ENCODE measurements around the gene SORCS1.
"Not testable (repeated sequence)": the region's sequence is repeated elsewhere in the genome, so short reads cannot be mapped to it uniquely, and the experiment has no call there.

The SORCS1 gene

DNA sequence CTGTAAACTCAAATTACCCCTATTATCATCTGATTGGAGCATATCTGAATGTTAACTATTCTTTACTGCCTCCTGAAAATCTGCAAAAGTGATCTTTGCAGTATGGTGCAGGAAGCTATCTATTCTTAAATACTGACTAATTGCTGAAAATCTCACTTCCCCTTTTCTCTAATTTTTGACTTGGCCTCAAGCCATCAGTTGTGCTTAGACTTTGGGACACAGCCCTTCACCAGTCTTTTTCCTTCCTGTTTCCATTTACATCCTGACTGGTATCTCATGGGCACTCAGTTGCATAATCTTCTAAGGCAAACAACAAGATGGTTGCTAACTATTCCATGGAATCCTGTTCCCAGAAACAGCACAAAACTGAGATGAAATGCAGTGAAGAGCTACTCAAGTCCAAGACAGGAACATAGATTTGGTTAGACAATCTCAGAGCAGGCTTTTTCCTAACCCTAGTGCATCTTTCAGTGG lies 228.5 kb downstream of the SORCS1 start:
- Mint-ChIP-seq H3K4me1 (no peaks in the 10 kb centered on the region), H3K27me3 (no peaks in the 10 kb centered on the region), H3K9me3 (peaks cover 9% of the 10 kb centered on the region), H3K27ac (ENCODE audit: low read depth) (no peak overlapping the region), H3K36me3 (ENCODE audit: insufficient read depth) (no peaks in the 10 kb centered on the region), H3K4me3 (no peak overlapping the region)
- DNase-seq (ENCODE audit: low spot score in 2 of 2) (no peak), ATAC-seq (replicated peaks; ENCODE audit: extremely low read depth, poor library complexity, severe bottlenecking) (no peak)

DNA sequence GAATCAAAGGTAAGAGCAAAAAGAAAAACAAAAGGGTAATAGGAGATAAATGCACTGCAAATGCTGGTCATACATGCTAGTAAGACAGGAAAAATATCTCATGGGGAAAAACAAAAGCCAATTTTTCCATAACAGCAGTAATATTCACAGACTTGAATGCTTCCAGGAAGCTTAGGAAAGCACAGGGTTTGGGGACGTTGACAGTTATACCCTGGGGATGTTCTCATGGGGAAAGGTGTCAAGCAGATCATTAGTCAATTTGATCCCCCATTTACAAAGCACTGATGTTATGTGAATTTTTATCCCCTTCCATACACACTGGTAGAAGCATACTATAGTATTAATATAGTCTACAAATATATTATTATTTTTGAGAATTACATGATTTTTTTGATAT lies 232.7 kb downstream of the SORCS1 start:
- H3K4me1 Mint-ChIP-seq: no peaks in the 10 kb centered on the region
- H3K9me3 Mint-ChIP-seq: peaks cover 4% of the 10 kb centered on the region
- no peak for DNase-seq (ENCODE audit: low spot score in 2 of 2)
- no peaks in the 10 kb centered on the region for H3K27me3 Mint-ChIP-seq
- no peak for ATAC-seq (replicated peaks; ENCODE audit: extremely low read depth, poor library complexity, severe bottlenecking)
- no peak overlapping the region for H3K27ac Mint-ChIP-seq (ENCODE audit: low read depth)
- H3K36me3 Mint-ChIP-seq (ENCODE audit: insufficient read depth): no peaks in the 10 kb centered on the region
- no peak overlapping the region for H3K4me3 Mint-ChIP-seq

DNA sequence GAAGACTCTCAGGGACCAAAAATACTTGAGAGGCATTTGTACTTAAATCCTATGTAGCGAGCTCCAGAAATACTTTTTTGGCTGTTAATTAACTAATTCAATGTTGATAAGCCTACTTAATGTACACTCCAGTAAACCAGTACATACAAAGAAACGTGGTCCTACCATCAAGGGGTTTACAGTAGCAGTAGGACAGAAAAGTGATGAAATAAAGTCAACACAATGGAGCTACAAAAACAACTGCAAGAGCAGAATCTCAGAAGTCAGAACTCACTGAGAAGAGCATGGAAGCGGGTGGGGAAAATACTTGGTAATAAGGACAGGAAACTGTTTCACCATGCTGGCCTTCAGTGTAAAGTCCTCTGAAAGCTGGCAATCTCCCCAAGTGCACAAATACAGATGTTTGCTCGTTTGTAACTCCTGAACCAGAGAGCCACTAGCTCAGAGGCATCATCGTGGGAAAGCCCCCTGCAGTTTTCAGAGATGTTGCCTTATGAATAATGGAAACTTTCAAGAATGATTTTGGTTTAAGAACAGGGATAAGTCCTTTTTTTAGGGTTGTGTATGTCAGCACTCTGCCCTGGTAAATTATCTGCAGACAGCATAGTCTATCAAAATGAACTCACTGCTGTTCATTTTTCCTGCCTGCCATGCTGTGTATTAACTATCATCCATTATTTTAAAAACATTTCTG lies 233.2 kb downstream of the SORCS1 start:
- Mint-ChIP-seq H3K36me3 (ENCODE audit: insufficient read depth) (no peaks in the 10 kb centered on the region), H3K9me3 (peaks cover 4% of the 10 kb centered on the region), H3K27me3 (no peaks in the 10 kb centered on the region), H3K4me3 (no peak overlapping the region), H3K27ac (ENCODE audit: low read depth) (no peak overlapping the region), H3K4me1 (no peaks in the 10 kb centered on the region)
- ATAC-seq (replicated peaks; ENCODE audit: extremely low read depth, poor library complexity, severe bottlenecking): no peak
- no peak for DNase-seq (ENCODE audit: low spot score in 2 of 2)

DNA sequence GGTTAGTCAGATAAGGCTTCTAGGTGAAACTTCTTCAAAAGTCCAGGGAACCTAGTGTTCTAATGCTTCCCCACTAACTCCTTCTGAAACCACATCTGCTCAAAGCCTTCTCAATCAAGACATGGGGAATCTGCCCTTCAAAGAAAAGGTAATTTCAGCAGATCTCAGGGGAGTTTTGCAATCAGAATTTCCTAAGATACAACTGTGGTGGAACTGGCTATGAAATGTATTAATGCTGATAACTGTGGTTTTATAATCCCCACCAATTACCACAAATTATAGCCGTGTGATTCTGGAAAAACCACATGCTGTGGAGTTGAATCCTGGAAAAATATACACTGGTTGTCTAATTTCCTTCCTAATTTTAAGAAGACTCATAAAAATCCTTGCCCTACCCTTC lies 233.8 kb downstream of the SORCS1 start:
- Mint-ChIP-seq H3K27ac (ENCODE audit: low read depth) (no peak overlapping the region), H3K4me1 (no peaks in the 10 kb centered on the region), H3K36me3 (ENCODE audit: insufficient read depth) (no peaks in the 10 kb centered on the region), H3K4me3 (no peak overlapping the region), H3K27me3 (no peaks in the 10 kb centered on the region), H3K9me3 (peaks cover 4% of the 10 kb centered on the region)
- ATAC-seq (replicated peaks; ENCODE audit: extremely low read depth, poor library complexity, severe bottlenecking) (no peak), DNase-seq (ENCODE audit: low spot score in 2 of 2) (no peak)

DNA sequence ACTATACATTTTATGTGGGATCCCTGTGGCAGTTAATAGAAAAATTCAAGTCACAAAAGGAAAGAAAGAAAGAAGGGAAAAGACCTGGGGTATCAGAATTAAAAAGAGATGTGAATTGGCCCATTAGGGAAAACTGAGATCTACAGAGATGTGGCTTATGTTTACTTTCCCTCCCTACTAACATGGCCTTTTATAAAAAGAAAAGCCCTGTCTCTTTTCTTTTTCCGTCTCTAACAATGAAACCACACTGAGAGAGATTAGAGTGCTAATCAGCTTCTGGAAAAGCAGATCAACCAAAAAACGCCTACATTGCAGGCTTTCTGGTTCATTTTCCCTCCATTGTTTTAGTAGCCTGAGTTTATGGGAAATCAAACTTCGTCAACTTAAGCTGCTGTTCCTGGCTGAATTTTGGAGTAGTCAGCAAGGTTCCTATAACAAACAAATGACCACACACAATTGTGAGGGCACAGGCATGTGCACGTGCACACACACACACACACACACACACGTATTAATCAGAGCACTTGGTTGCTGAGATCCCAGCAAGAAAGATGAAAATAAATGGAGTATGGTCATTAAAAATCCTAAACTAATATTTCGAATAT lies 235.1 kb downstream of the SORCS1 start:
- no peak for DNase-seq (ENCODE audit: low spot score in 2 of 2)
- Mint-ChIP-seq H3K27me3 (no peaks in the 10 kb centered on the region), H3K4me3 (no peak overlapping the region), H3K4me1 (no peaks in the 10 kb centered on the region), H3K9me3 (peaks cover 4% of the 10 kb centered on the region), H3K36me3 (ENCODE audit: insufficient read depth) (no peaks in the 10 kb centered on the region), H3K27ac (ENCODE audit: low read depth) (no peak overlapping the region)
- ATAC-seq (replicated peaks; ENCODE audit: extremely low read depth, poor library complexity, severe bottlenecking): no peak

DNA sequence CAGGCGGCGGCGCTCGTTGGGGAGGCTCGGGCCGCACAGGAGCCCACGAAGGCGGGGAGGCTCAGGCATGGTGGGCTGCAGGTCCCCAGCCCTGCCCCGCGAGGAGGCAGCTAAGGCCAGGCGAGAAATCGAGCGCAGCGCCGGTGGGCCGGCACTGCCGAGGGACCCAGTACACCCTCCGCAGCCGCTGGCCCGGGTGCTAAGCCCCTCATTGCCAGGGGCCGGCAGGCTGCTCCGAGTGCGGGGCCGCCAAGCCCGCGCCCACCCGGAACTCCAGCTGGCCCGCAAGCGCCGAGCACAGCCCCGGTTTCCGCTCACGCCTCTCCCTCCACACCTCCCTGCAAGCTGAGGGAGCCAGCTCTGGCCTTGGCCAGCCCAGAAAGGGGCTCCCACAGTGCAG lies 236.4 kb downstream of the SORCS1 start:
- not testable (repeated sequence) for ATAC-seq (replicated peaks; ENCODE audit: extremely low read depth, poor library complexity, severe bottlenecking); H3K27me3 Mint-ChIP-seq; H3K4me1 Mint-ChIP-seq; H3K27ac Mint-ChIP-seq (ENCODE audit: low read depth); H3K4me3 Mint-ChIP-seq; H3K36me3 Mint-ChIP-seq (ENCODE audit: insufficient read depth); H3K9me3 Mint-ChIP-seq; DNase-seq (ENCODE audit: low spot score in 2 of 2)

DNA sequence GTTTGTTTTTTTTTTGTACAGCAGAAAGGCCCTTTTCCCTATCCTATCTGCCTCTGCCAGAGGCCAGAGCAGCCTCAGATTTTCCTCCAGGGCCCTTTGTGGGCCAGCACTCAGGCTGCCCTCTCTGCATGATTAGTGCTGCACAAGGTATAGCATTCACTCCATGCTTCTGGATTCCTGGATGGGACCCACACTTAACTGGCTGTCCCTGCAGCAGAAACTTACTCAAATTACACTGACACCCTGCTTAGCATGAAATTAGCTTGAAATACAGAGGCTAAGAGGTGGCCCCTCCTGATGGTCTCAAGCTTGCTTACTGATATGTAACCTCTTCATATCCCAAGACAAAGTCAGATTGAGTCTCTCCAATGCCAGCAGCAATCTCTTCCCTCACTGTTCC lies 239.3 kb downstream of the SORCS1 start:
- no peaks in the 10 kb centered on the region for H3K36me3 Mint-ChIP-seq (ENCODE audit: insufficient read depth)
- H3K27ac Mint-ChIP-seq (ENCODE audit: low read depth): no peak overlapping the region
- no peaks in the 10 kb centered on the region for H3K4me1 Mint-ChIP-seq
- no peak overlapping the region for H3K4me3 Mint-ChIP-seq
- H3K9me3 Mint-ChIP-seq: peaks cover 19% of the 10 kb centered on the region
- ATAC-seq (replicated peaks; ENCODE audit: extremely low read depth, poor library complexity, severe bottlenecking): no peak
- no peak for DNase-seq (ENCODE audit: low spot score in 2 of 2)
- H3K27me3 Mint-ChIP-seq: no peaks in the 10 kb centered on the region

DNA sequence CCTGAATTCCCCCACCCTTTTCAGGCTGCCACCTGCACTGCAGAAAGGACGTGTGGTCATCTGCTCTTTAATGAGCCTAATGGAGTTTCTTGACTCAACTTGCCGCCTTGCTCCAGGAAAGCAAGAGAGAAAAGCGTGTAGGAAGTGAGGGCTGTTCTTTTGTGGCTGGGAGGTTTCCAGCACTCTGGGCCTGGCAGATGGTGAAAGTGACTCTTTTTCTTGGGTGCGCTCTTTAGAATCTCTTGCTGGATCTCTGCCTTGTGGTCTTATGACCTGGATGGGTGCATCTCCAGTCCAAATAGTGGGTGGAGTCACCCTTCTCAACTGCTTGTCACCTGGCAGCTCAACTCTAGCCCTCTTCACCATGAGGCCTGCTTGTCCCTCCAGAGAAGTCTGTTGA lies 244.0 kb downstream of the SORCS1 start:
- peaks cover 21% of the 10 kb centered on the region for H3K9me3 Mint-ChIP-seq
- H3K27me3 Mint-ChIP-seq: no peaks in the 10 kb centered on the region
- H3K36me3 Mint-ChIP-seq (ENCODE audit: insufficient read depth): no peaks in the 10 kb centered on the region
- no peaks in the 10 kb centered on the region for H3K4me1 Mint-ChIP-seq
- H3K4me3 Mint-ChIP-seq: no peak overlapping the region
- DNase-seq (ENCODE audit: low spot score in 2 of 2): no peak
- H3K27ac Mint-ChIP-seq (ENCODE audit: low read depth): no peak overlapping the region
- ATAC-seq (replicated peaks; ENCODE audit: extremely low read depth, poor library complexity, severe bottlenecking): no peak

DNA sequence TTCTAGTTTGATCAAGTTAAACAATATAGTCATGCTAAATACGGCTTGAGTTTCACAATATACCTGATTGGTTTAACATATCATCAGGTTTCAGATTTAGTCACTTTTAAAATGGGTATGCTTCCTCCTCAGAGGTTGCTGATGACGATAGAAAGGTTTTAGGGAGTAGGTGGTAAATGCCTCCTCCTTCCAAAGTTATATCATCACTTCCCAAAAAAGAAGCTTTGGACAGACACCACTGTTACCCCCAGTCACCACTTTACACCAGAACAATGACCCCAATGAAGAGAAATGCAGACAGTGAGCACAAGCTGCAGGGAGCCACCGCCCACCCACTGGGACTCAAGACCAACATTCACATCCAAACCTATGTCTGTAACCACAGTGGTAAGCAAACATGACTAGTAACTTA lies 244.6 kb downstream of the SORCS1 start:
- no peaks in the 10 kb centered on the region for H3K27me3 Mint-ChIP-seq
- H3K27ac Mint-ChIP-seq (ENCODE audit: low read depth): no peak overlapping the region
- no peak overlapping the region for H3K4me3 Mint-ChIP-seq
- peaks cover 27% of the 10 kb centered on the region for H3K9me3 Mint-ChIP-seq
- no peak for ATAC-seq (replicated peaks; ENCODE audit: extremely low read depth, poor library complexity, severe bottlenecking)
- H3K36me3 Mint-ChIP-seq (ENCODE audit: insufficient read depth): no peaks in the 10 kb centered on the region
- no peaks in the 10 kb centered on the region for H3K4me1 Mint-ChIP-seq
- DNase-seq (ENCODE audit: low spot score in 2 of 2): no peak

DNA sequence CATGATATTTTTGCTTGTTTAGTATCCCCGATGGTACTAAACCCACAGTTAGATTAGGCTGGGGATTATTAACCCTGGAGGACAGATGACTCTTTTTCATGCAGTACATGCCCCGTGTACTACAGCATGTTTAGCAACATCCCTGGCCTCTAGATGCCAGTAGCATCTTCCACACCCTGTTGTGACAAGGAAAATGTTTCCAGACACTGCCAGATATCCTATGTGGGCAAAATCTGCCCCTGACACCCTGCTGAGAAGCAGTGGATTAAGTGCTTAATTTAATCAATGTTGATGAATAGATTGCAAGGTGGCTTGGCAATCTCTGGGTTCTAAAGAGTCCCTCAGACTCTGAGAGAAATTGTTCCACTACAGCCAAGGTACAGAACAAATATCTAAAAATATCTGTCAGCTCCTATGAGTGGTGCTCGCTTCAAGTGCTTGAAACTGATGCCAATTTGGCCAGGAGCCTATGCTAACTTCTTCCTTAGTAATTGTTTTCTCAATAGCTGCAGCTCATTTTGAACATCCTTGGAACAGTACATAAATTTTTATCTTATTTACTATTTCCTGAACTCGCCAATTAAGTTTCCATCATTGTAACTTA lies 247.0 kb downstream of the SORCS1 start:
- H3K27me3 Mint-ChIP-seq: no peaks in the 10 kb centered on the region
- H3K27ac Mint-ChIP-seq (ENCODE audit: low read depth): no peak overlapping the region
- no peak overlapping the region for H3K4me3 Mint-ChIP-seq
- no peaks in the 10 kb centered on the region for H3K36me3 Mint-ChIP-seq (ENCODE audit: insufficient read depth)
- no peaks in the 10 kb centered on the region for H3K4me1 Mint-ChIP-seq
- no peak for ATAC-seq (replicated peaks; ENCODE audit: extremely low read depth, poor library complexity, severe bottlenecking)
- H3K9me3 Mint-ChIP-seq: peaks cover 30% of the 10 kb centered on the region
- DNase-seq (ENCODE audit: low spot score in 2 of 2): no peak

DNA sequence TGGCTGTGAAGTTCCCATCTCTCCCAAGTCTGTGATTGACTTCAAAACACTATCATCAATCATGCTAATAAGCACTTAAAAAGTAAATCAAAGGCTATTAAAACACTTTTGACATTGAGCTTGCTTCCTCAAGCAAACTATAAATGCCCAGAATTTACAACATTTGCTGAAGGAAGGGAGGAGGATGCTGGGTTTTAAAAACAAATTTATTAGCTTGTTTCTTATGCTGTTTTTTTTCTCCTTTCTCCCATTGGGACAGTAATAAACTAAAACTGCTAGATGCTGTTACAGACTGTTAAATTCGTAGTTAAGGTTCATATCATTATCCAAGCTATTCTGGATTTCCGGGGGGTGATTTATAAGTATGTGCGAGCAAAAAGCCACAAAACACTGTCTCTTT lies 250.5 kb downstream of the SORCS1 start:
- Mint-ChIP-seq H3K27ac (ENCODE audit: low read depth) (no peak overlapping the region), H3K36me3 (ENCODE audit: insufficient read depth) (no peaks in the 10 kb centered on the region), H3K27me3 (no peaks in the 10 kb centered on the region), H3K4me1 (no peaks in the 10 kb centered on the region), H3K9me3 (peaks cover 24% of the 10 kb centered on the region), H3K4me3 (no peak overlapping the region)
- DNase-seq (ENCODE audit: low spot score in 2 of 2) (no peak), ATAC-seq (replicated peaks; ENCODE audit: extremely low read depth, poor library complexity, severe bottlenecking) (no peak)

DNA sequence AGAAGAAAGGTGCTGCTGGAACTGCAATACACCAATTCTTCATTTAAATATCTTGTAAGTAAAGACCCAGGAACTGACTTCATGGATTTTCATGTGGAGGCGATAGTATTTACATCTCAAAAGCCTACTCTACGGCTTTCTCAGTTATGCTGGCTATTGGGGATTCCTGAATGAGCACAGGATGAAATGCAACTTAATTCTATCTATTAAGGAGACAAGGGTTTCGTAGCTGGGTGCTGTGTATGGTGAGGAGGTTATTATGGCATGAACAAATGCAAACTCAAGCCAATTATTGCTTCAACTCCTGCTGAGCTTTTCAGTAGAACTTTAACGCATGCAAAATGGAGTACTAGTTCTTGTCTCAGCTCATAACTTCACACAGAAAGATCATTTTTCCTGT lies 251.2 kb downstream of the SORCS1 start:
- no peaks in the 10 kb centered on the region for H3K27me3 Mint-ChIP-seq
- no peaks in the 10 kb centered on the region for H3K4me1 Mint-ChIP-seq
- H3K27ac Mint-ChIP-seq (ENCODE audit: low read depth): no peak overlapping the region
- no peak for ATAC-seq (replicated peaks; ENCODE audit: extremely low read depth, poor library complexity, severe bottlenecking)
- peaks cover 31% of the 10 kb centered on the region for H3K9me3 Mint-ChIP-seq
- no peak overlapping the region for H3K4me3 Mint-ChIP-seq
- H3K36me3 Mint-ChIP-seq (ENCODE audit: insufficient read depth): no peaks in the 10 kb centered on the region
- no peak for DNase-seq (ENCODE audit: low spot score in 2 of 2)

DNA sequence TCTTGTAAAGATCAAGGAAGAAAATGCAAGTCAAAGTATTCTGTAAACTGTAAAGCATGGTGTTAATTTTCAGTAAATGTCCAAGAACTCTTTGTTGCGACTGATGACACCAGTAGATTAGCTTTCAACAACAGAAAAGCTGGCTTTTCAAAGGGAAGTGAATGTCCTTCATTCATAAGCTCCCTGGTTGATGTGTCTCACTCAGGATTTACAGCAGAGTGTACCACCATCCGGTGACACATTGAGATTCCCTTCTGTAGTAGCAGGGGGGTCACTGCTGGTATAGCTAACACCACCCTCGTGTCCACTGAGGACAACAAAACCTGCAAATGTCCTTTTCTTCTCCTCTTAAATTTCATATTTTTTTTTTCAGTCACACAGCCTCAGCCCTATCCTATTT lies 253.4 kb downstream of the SORCS1 start:
- Mint-ChIP-seq H3K27ac (ENCODE audit: low read depth) (no peak overlapping the region), H3K4me3 (no peak overlapping the region)

More for the DNA sequence above, 253.4 kb downstream of the SORCS1 start:
- H3K4me1 Mint-ChIP-seq: no peaks in the 10 kb centered on the region
- no peaks in the 10 kb centered on the region for H3K27me3 Mint-ChIP-seq
- ATAC-seq (replicated peaks; ENCODE audit: extremely low read depth, poor library complexity, severe bottlenecking) (no peak), DNase-seq (ENCODE audit: low spot score in 2 of 2) (no peak)
- H3K9me3 Mint-ChIP-seq: peaks cover 31% of the 10 kb centered on the region
- no peaks in the 10 kb centered on the region for H3K36me3 Mint-ChIP-seq (ENCODE audit: insufficient read depth)
